HG02870 (cell line): Measurements from ENCODE around the gene RC3H2.
"Not testable (repeated sequence)": the region's sequence is repeated elsewhere in the genome, so short reads cannot be mapped to it uniquely, and the experiment has no call there.

ENCODE experiments used
- ATAC-seq: cut with Tn5 transposase; IDR thresholded peaks from one replicate; pipeline ENCODE4 v1.9.1; 2021; ENCODE audit warnings: mild to moderate bottlenecking, moderate library complexity; ENCODE audit not compliant: unreplicated experiment

Gene RC3H2

DNA sequence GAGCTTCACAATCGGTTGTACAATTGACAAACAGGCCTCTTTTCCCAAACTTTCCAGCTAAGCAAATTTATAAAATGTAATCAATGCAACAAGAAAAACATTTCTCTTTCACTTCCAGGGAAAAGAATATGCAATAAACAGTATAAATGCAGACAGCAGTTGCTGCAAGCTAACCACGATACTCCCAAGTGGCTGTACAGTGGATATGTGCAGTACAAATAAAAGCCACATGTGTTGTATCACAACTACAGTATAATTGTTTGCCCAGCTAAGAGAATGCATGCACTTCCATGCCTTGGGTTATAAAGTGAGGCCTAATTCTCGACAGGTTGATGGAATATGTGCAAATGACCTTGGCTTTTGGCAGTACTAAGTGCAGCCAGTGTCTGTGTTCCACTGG, 60.0 kb downstream of the RC3H2 start:
- ATAC-seq = no peak

DNA sequence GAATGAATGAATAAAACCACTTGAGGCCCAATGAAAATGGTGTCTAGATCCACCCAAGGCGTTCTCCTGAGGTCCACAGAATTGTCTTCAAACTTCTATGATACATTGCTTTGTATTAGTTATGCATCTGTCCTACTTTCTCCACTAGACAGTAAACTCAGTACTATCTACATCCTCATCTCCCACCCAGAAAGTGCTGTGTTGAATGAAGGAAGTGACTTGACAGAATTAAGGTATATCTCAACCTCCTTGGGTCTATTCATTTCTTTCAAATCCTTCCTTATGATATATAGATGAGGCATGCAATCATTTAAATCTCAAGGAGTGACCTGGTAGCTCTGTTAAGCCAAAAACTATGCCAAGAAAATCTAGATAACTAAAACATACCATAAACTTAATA, 61.0 kb downstream of the RC3H2 start:
- ATAC-seq = no peak

DNA sequence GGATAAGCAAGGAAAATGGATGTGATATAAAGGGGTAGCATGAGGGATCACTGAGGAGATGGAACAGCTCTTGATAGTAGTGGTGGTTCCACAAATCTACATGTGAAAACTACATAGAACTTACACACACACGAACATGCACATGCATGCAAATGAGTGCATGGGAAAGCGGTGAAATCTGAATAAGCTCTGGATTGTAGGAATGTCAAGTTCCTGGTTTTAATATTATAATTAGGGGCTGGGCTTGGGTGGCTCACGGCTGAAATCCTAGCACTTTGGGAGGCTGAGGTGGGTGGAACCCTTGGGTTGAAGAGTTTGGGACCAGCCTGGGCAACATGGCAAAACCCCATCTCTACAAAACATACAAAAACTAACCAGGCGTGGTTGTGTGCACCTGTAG, 63.7 kb downstream of the RC3H2 start:
- ATAC-seq = no peak

DNA sequence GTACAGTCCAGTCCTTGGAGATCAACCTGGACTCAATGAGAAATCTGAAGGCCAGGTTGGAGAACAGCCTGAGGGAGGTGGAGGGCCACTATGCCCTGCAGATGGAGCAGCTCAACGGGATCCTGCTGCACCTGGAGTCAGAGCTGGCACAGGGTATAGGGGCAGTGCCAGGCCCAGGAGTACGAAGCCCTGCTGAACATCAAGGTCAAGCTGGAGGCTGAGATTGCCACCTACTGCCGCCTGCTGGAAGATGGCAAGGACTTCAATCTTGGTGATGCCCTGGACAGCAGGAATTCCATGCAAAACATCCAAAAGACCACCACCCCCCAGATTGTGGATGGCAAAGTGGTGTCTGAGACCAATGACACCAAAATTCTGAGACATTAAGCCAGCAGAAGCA, 66.7 kb downstream of the RC3H2 start:
- ATAC-seq = not testable (repeated sequence)

DNA sequence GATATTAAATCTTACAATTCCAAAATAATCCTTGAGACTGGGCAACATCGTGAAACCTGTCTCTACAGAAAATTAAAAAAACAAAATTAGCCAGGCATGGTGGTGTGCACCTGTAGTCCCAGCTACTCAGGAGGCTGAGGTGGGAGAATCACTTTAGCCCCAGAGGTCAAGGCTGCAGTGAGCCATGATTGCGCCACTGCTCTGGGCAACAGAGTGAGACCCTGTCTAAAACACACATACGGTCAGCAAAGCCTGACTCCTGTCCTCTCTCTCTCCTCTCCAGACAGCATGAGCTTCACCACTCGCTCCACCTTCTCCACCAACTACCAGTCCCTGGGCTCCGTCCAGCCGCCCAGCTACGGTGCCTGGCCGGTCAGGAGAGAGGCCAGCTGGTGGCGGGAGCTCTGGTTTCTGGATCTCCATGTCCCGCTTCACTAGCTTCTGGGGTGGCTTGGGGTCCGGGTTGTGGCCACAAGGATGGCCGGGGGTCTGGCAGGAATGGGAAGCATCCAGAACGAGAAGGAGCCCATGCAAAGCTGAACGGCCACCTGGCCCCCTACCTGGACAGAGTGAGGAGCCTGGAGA, 67.8 kb downstream of the RC3H2 start:
- ATAC-seq = no peak

DNA sequence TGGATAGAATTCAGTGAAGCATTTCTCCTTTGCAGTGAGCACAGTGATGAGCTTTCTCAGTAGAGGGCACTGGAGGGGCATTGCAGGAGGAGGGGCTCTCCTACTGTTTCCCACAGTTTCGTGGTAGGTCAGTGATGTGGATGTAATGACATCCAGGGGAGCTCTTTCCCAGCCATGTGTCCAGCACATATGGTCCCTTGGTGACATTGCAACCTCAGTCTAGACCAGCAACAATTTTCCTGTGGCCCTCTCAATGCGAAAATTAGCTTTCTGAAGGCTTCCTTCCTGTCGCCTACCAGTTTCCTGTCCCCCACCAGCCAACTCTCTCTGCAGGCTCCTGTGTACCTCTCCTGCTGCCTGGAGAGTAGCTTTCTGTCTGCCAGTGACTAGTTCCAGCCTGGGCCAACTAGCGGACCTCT, 69.8 kb downstream of the RC3H2 start:
- no peak for ATAC-seq

DNA sequence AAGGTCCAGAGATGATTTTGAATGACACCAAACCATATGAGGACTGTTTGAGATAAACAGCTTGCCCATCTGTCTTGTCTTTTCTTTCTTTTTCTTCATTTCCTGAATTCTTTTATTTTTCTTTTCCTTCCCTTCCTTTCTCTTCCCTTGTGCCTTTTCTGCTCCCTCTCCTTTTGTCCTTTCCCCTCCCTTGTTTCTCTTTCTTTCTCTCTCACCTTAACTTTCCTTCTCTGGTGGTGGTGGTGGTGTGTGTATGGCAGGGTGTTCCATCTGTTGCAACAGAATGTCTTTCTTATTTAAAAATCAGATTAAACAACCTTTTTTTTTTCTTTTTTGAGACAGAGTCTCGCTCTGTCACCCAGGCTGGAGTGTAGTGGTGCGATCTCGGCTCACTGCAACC, 73.0 kb downstream of the RC3H2 start:
- ATAC-seq = no peak

DNA sequence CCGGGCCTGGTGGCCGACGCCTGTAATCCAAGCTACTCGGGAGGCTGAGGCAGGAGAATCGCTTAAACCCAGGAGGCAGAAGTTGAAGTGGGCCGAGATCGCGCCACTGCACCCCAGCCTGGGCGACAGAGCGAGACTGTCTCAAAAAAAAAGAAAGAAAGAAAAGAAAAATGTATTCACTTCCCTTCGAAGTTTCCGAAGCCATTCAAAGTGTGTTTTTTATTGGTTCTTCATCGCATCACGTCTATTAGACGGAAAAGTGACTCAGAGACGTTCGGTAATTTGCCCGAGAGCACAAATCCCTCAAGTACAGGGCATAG, 76.2 kb downstream of the RC3H2 start:
- not testable (repeated sequence) for ATAC-seq

DNA sequence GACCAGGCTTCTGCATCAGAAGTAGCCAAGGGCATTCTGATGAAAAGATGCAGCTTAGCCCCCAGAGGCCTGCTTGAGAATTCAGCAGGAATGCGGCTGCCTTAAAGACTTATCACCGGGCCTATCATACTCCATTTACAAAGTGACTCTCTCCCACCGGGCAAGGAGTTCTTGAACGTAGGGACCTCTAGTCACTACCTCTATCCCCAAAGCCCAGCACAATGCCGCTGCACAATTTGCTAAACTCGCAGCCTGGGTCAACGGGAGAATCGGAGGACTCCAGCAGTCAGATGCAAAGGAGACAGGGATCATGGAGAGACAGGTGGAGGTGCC, 77.4 kb downstream of the RC3H2 start:
- peak; percentile 22 for ATAC-seq

DNA sequence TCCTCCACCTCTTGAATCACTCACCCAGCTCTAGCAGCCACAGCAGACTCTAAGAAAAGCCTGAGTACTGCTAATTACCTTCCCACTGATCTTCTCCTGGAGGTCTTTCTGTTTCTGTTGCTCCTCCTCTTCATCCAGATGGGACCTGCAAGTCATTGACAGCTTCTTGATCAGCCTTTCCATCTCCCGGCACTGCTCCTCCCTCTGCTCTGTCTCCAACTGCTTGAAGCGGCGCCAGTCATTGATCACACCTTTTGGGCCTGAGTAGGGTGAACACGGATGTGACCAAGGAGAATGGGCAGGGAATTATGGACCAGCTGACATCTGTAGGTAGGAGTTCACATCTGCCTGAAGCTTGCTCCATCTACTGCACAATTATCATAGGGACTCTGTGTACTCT, 82.2 kb downstream of the RC3H2 start:
- no peak for ATAC-seq

DNA sequence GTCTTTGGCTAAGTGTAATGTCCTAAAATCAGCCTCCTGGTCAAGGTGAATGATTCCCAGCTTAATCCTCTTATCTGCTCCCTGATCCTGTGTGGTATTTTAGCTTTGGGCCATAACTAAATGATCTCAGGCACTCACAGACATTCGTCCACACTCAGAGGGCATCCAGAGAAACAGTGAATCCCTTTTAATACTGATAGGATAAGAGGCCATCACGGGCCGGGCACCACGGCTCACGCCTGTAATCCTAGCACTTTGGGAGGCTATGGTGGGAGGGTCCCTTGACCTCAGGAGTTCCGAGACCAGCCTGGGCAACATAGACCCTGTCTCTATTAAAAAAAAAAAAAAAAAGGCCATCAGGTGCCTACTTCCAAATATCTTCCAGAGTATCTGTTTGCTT, 83.1 kb downstream of the RC3H2 start:
- ATAC-seq = no peak

DNA sequence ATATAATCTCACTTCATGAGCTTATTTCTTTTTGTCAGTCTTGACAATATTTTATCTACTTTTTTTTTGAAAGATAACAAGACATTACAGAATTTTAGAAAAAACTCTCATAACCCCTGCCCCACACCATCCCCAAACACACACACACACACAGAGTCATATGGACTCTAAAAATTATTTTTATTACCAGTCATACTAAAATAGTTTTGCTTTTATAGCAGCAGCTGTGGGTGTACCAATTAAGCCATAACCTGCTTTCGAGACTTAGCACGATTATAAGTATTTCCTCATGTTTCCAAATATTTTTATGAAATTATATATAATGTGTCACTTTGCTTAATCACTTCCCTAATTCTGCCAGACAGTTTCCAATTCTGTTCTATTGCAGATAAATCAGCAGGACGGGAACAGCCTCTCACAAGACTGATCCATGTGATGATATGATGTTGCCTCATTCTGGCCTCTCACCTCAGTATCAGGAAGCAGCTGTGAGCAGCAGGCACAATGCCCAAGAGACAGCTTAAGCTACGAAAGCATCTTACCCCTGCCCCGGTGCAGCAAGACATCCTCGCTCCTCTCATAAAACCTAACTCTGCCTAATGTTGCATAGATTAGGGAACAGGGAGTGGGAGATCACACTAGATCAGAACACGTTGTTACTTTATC, 83.7 kb downstream of the RC3H2 start:
- ATAC-seq = no peak

DNA sequence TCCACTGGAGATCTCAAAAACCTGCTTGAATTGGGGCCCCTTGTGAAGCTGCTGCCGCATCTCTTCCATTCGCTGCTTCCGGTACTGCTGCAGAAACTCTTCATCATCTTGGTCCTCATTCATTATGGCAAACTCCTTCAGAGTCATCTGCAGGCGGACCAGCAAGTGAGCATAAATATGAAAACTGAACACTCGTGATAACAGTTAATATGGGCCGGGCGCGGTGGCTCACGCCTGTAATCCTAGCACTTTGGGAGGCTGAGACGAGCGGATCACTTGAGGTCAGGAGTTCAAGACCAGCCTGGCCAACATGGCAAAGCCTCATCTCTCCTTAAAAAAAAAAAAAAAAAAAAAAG, 84.7 kb downstream of the RC3H2 start:
- no peak for ATAC-seq

DNA sequence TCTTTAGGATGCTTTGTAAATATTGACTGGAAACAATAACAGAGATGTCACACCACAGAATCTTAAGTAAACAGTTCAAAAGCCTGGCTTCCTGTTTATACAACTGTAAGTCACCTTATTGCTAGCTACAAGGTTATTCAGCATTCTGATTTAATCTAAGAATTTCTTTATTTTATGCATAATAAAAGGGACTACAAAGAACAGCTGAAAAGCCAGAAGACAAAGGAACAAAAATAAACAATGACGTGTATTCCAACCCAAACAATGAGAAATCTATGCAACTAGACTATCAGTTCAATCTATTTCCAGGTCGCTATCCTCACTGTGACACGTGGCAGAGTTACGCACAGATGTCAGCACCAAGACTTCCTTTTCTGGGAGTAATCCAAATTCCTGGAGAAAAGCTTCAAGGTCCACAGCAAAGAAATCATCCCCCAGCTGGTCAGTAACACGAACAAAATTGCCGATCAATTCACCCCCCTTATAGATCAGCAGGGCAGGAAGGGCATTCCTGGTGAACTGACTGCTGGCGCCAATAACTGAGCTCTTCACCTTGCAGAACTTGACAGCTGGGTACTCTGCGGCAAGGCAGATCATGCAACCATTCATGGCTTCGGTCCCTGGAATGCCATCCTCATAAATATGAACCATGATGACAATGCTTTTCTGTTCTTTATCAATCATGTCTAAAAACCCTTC, 85.2 kb downstream of the RC3H2 start:
- ATAC-seq = no peak

DNA sequence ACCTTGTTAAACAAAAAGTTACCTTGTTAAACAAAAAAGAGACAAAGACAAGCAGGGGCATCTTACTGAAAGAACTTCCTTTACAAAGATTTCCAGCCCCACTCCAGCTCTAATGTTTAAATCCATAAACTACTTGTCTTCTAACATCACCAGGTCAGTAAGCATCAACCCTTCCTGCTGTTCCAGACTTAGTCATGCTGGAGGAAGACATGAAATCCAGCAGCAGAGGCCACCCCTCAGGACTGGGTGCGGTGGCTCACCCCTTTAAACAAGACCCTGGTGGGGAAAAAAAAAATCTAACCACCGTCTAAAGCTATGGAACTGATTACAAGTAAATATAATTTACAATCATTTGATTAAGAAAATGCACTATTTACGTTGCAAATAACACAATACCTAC, 85.8 kb downstream of the RC3H2 start:
- no peak for ATAC-seq

DNA sequence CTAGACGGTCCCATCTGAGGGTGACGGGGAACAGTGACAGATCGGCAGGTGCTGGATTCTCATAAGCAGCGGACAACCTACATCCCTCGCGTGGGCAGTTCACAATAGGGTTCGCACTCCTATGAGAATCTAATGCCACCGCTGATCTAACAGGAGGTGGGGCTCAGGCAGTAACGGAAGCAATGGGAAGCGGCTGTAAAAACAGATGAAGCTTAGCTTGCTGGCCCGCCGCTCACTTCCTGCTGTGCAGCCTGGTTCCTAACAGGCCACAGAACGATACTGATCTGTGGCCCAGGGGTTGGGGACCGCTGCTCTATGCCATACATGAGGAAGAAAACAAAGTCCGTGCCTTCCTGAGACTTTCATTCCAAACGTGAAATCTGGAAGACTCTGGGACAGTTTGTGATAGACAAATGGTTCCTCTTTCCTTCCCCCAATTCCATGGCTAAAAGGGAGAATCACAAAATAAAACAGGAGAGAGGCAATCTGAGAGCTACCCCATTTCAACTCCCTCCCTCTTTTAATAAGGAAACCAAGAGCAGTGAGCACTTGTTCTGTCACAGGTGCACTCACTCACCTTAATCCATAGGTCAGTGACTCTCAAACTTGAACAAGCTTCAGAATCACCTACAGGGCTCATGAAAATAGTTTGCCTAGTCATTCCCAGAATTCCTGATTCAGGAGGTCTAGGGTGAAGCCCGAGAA, 88.8 kb downstream of the RC3H2 start:
- no peak for ATAC-seq

DNA sequence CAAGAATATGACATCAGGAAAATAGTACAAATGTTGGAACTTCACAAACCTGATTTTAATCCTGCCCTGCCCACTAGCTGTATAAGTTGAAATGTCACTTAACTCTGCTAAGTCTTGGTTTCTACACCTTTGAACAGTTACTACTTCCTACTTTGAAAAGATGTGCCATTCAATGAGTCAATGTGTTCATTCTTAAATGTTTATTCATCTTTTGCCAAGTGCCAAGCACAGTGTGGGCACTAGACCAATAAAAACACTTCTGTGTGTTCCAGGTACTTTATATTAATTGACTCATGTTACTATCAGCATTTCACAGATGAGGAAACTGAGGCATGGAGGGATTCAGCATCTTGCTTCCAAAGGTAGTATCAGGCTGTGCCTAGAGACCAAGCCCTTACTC, 89.6 kb downstream of the RC3H2 start:
- no peak for ATAC-seq

DNA sequence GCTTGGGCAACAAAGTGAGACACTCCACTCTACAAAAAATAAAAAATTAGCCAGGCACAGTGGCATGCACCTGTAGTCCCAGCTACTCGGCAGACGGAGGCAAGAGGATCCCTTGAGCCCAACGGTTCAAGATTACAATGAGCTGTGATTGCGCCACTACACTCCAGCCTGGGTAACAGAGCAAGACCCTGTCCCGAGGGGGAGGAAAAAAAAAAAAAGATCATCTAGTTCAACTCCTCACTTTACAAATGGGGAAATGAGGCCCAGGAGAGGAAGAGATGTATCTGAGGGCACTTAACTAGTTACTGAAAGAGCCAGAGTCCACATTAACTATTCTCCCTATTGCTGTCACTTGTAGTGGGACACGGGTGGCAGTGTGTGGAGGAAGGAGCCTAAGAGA, 90.6 kb downstream of the RC3H2 start:
- no peak for ATAC-seq

DNA sequence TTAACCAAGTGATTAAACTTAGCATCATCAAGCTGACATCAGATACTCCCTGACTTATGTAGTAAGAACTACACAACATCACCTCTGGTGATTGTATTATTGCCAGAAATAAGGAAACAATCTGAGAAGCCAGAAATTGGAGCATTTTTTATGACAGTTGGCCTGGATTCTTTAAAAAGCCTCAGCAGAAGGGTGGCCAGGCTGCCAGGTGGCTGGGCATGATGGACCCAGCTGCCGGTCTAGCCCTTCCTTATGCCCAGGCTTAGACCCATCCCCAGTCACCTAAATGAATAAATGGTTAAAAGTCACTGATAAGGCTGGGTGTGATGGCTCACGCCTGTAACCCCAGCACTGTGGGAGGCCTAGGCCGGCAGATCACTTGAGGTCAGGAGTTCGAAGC, 92.4 kb downstream of the RC3H2 start:
- no peak for ATAC-seq

DNA sequence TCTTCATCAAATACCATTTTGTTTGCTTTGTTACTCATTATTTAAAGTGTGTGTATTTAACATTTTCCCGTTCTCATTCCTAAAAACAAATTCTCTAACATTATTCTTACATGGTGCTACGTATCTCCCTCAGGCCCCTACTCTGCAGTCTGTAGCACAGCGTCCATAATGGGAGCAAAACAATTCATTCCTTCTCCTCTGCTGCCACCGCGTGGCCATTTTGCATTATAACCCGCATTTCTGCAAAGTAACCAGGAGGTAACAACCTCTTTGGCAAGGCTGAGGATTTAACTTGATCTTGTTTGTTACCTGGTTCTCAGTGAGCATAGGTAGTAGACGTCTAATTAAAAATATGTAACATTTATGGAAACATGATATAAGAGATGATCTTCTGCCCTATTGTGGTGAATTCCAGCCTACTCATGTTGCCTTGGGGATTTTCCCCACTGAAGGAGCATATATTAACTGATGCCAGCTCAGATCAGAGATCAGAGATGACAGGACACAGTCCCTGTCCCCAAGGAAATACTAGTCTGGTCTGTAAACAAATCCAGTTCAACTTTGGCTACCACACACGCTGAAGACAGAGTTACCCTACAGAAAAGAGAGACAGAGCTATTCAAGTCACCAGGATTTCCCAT, 94.7 kb downstream of the RC3H2 start:
- peak; percentile 63 for ATAC-seq

DNA sequence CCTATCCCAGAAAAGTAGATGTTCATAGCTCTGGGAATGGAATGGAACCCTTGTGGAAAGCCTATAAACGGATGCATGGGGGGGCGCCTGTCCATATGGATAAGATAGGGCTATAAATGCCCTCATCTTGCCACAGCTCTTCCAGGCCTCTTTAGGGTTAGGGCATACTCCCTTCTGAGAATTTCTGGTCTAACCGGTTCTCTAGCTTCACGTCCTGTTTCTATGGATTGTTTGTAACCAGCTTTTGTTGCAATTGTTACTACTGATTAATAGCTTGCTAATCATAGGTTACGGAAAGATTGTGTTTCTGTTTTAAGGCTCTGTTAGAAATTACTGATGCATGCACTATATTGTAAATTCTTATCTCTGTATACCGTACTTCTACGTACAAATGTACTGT, 95.9 kb downstream of the RC3H2 start:
- ATAC-seq = not testable (repeated sequence)

DNA sequence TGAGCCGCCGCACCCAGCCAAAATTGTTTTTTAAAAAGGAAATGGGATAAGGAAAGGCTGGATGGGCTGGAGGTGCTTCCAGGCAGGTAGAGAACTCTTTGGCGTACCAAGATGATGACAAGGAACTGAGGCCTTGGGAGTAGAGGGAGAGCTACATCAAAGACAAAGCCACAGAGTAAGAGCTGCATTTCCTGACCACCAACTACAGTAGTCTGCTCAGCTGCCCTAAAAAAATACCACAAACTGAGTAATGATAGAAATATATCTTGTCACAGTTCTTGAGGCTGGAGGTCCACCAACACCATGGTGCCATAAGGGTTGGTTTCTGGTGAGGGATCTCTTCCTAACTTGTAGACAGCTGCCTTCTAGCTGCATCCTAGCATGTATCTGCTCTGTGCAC, 97.0 kb downstream of the RC3H2 start:
- no peak for ATAC-seq
